ENCODE measurements around the gene CHURC1. TPM values are rescaled to one million over a fixed set of nuclear protein-coding genes. Genes with fewer than 3 reads are reported as not detected.

Gene CHURC1
- total and polyA plus RNA-seq, 2 of the 4 experiments (the other 2 are of a cell fraction), result 38.0 to 69.5 TPM

DNA sequence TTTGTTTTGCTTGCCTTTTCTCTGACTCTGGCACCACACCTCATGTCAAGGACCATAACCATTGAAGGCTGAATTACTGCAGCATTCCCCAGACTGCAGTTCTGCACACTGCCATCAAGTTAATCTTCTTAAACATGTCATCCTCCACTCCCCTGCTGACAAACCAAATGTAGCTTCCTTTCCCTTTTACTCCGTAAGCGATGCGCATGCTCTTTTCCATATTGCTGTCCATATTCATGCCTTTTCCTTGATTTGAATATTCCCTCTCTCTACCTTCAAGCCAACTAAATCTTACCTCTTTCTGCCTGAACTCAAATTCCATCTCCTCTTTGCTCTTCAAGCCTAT is 14.7 kb downstream of the CHURC1 start:
- H3K9me1 ChIP-seq (ENCODE audit: insufficient read depth, low read length), result no peaks in the 10 kb centered on the region; the same call in 1 of the 2 replicates
- H3K23ac ChIP-seq (ENCODE audit: low read depth, low read length), result no peak overlapping the region
- POLR2A ChIA-PET (ENCODE audit: unreplicated experiment), result no interaction called here
- H2BK20ac ChIP-seq (ENCODE audit: low read depth, low read length), result no peak overlapping the region
- no peak for ATAC-seq (ENCODE audit: low read depth)
- H4K8ac ChIP-seq (ENCODE audit: low read depth in 2 of 2, low read length in 2 of 2), result no peak overlapping the region
- H3K27me3 ChIP-seq (ENCODE audit: control insufficient read depth, insufficient read depth, low read length), result no peaks in the 10 kb centered on the region
- H3K4me3 ChIP-seq (ENCODE audit: insufficient read depth, low read depth, low read length), result no peak overlapping the region
- H2BK120ac ChIP-seq (ENCODE audit: low read depth, low read length), result no peak overlapping the region
- CTCF ChIA-PET, result no interaction called here
- no peak overlapping the region for H3K4ac ChIP-seq (ENCODE audit: low read depth, low read length)
- no peak overlapping the region for H2AK5ac ChIP-seq (ENCODE audit: low read depth, low read length)
- H4K20me1 ChIP-seq (ENCODE audit: insufficient read depth, low read length), result no peaks in the 10 kb centered on the region; the same call in none of the 2 replicates
- H3K9ac ChIP-seq (ENCODE audit: low read depth, low read length), result no peak overlapping the region
- WGBS, 2 experiments (ENCODE audit: extremely low coverage in 2 of 2, insufficient read length in 1 of 2), result 95% methylated on average over 3 of the region's 3 CpGs; no CpG with 5 or more reads in 1 of the 2 experiments
- H3K36me3 ChIP-seq (ENCODE audit: control insufficient read depth, insufficient read depth, low read length), result peaks cover 16% of the 10 kb centered on the region
- H2BK15ac ChIP-seq (ENCODE audit: low read depth, low read length), result no peak overlapping the region
- intact Hi-C loops (cut with micrococcal nuclease), result no loop called here
- H3K4me2 ChIP-seq (ENCODE audit: low read depth, low read length), result no peak overlapping the region
- DNase-seq, result no peak
- H2BK5ac ChIP-seq (ENCODE audit: low read depth, low read length, poor library complexity, severe bottlenecking), result no peak overlapping the region
- no peak overlapping the region for H3K56ac ChIP-seq (ENCODE audit: extremely low read depth, insufficient read depth, low read length)
- no peaks in the 10 kb centered on the region for H3K9me3 ChIP-seq (ENCODE audit: control insufficient read depth, insufficient read depth, low read length)
- no peak for TF ChIP-seq CEBPB (IDR thresholded peaks at IDR 0.05; ENCODE audit: low read depth, low read length)
- no peak for TF ChIP-seq RAD21 (IDR thresholded peaks at IDR 0.05; ENCODE audit: low read length)
- TF ChIP-seq MXI1 (IDR thresholded peaks at IDR 0.05; ENCODE audit: borderline replicate concordance, low read depth, low read length), result no peak
- no peak for TF ChIP-seq CHD1 (IDR thresholded peaks at IDR 0.05; ENCODE audit: low read depth, low read length)
- H3K14ac ChIP-seq (replicated peaks; ENCODE audit: low read depth, low read length), result no peak overlapping the region
- no peak overlapping the region for H3K27ac ChIP-seq (ENCODE audit: insufficient read depth, low read length)
- no peak overlapping the region for H2AK9ac ChIP-seq (replicated peaks; ENCODE audit: low read depth, low read length, poor library complexity)
- dilution Hi-C loops (cut with HindIII; ENCODE audit: low sequenced_read_pairs, unreplicated experiment), result no loop called here
- H3K18ac ChIP-seq (ENCODE audit: low read depth, low read length), result no peak overlapping the region
- peaks cover 20 to 26% of the 10 kb centered on the region in 2 experiments for H3K79me1 ChIP-seq (ENCODE audit: low read depth in 1 of 2, low read length in 2 of 2)
- no peak overlapping the region for H4K91ac ChIP-seq (ENCODE audit: insufficient read depth, low read depth, low read length)
- H3K4me1 ChIP-seq (ENCODE audit: control insufficient read depth, insufficient read depth, low read length), result no peaks in the 10 kb centered on the region; the same call in 1 of the 2 replicates
- in situ Hi-C loops (cut with MboI; ENCODE audit: low sequenced_read_pairs), result no loop called here
- H2AFZ ChIP-seq (replicated peaks; ENCODE audit: low read length, poor library complexity), result no peak overlapping the region
- H4K5ac ChIP-seq (ENCODE audit: low read depth, low read length), result no peak overlapping the region
- no TSS peak for BruUV-seq (replicated peaks)
